GM18951 (cell line): ENCODE measurements around the gene PNPLA7.

Experiments used
- POLR2A ChIP-seq: IDR thresholded peaks from 4 replicates; pipeline ENCODE4 v1.6.1; 2011; ENCODE audit warnings: mild to moderate bottlenecking; ENCODE audit not compliant: insufficient read length, insufficient read depth; ENCODE audit errors: extremely low read depth
- in situ Hi-C: fragments of 300-500 bp; cut with MboI; formaldehyde crosslinking; loops from one replicate; pipeline ENCODE4 v1.12.0; 2022; ENCODE audit warnings: low sequenced_read_pairs, mixed read lengths, inconsistent platforms; ENCODE audit not compliant: unreplicated experiment

The PNPLA7 gene

GRCh38 chr9:137461663-137462395, 88.4 kb downstream of the PNPLA7 start:
- peak; percentile 57 for TF ChIP-seq POLR2A
- in situ Hi-C loops = no loop called here

DNA sequence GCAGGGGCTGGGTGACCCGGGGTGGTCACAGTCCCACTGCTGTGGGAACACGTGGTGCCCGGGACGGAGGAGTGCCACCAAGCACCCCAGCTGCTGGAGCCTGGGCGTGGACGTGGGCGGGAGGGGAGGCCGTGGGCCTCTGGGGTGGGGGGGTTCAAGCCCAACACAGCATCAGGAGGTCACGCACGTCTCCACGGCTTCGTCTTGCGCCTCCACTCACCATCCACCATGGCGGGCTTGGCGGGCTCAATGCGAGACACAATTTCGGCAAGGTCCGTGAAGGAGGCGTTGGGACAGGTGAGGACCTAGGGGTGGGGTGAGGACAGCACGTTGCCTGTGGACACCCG, 88.9 kb downstream of the PNPLA7 start:
- TF ChIP-seq POLR2A = no peak
- in situ Hi-C loops = no loop called here

DNA sequence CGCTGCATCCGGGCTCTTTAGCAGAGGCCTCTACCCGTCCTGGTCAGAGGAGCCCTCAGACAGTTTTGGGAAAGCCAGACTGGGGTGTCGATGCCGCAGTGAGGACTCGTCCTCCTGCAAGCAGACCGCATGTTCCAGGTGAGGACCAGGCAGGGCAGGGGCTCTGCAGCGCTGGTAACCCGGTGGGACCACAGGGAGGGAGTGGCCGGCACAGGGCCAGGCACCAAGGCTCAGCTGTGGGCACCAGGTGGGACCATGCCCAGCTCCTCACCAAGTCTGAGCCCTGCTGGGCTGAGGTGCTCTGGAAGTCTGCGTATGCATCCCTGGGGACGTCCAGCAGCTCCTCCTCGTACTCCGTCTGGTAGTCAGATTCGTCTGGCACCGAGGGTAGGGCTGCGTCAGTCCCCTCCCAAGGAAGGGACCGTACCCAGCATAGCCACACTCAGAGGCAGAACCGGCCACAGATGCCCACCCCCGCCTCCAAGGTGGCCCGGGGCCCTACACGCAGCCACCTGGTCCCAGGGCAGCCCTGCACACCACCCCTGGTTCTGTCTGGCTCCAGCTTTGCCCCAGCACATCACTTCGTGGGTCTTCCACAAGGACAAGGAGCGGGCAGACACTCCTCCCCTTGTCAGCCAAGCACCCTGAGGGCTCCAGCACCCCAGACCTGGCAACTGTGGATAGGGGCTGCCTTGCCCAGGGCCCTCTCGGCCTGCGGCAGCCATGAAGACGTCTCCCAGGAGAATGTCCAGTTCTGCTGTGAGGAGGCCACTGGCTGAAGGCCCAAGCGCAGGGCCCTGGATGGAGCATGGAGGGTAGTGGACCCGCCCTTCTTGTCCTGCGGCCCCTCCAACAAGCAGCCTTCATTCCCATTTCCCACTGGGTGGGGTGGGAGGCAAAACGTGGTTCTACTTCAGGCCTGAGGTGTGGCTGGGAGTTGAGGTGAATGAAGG, 89.6 kb downstream of the PNPLA7 start:
- TF ChIP-seq POLR2A = no peak

GRCh38 chr9:137459601-137460362, 90.4 kb downstream of the PNPLA7 start:
- in situ Hi-C loops = no loop called here
- no peak for TF ChIP-seq POLR2A

More for the DNA sequence above, 89.6 kb downstream of the PNPLA7 start:
- in situ Hi-C loops = no loop called here

DNA sequence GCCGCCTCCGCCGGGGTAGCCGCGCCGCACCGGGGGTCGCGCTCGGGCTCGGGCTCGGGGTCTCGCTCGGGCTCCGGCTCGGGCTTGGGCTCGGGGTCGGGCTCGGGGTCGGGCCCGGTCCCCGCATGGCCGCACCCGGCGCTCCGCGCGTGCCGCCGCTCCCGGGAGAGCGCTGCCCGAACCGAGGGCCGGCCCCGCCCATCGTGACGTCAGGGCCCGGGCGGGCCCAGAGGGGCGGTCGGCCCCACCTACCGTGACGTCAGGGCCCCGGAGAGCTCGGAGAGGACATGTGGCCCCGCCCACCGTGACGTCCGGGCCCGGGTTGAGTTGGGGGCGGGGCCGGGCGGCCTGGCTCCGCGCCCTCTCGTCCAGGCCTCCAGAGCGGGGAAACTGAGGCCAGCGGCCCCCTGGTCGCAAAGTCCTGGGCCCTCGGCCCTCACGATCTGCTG, 91.0 kb downstream of the PNPLA7 start, which contains the start of gene NSMF:
NSMF (minus strand) TSS at position 183 of the 449 bp plus-strand sequence. CDS start 232 bp downstream, outside the sequence.
- TF ChIP-seq POLR2A = peak; percentile 83
- in situ Hi-C loops = no loop called here

GRCh38 chr9:137458194-137459151, 91.7 kb downstream of the PNPLA7 start:
- TF ChIP-seq POLR2A = no peak
- in situ Hi-C loops = no loop called here

DNA sequence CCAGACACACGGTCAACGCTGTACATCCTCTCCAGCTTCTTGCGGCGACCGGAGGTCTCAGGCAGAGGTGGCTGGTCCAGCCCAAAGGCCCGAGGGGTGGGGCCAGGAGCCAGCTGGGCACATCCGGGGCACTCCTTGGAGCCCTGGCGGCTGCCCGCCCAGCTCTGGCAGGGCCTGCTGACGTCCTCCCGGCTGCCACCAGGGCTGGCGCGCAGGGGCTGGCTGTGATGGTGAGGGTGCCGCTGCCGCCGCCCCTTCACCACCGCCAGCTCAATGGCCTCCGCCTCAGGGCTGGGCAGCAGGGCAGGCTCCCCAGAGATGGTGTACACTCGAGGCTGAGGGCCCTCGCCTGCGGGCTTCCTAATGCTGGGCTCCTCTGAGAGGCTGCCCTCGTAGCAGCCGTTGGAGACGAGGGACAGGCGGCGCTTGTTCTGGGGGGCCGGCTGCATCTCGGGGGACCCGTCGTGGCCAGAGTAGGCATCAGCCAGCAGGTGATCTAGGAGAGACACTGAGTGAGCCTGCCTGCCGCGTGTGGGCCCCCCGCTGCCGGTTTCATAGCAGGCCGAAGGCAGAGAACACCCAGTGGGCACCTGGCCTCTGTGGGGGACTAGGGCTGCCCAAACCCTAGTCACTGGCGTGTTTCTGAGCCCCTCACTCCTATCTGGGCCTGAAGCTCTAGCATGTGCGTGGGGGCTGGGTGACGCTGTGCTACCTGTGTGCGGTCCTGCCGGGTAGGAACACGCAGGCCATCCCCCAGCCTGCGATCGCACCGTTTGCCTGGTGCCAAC, 92.6 kb downstream of the PNPLA7 start:
- TF ChIP-seq POLR2A = no peak
- in situ Hi-C loops = no loop called here

DNA sequence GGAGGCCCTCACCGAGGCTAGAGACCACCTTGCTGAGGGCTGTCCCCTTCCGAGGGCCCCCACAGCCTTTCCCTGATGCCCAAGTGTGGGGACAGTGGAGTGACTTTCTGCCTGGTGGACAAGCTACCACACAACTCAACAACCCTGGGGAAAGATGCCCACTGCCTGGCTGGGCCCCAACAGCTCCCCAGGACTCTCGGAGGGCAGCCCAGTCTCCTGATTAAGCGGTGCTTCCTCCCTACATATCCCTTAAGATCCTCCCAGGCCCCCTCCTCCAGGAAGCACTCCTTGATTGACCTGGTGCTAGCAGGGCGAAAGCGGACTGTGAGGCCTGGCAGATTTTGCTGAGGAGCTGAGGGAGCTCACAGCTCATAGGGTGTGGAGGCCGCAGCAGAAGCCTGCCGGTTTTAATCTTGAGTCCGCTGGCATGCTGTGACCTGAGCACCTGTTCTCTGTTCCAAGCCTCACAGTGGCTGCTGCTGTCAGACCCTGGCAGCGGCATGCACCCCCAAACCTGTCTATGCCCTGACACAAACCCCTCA, 93.3 kb downstream of the PNPLA7 start:
- TF ChIP-seq POLR2A = no peak
- in situ Hi-C loops = no loop called here

DNA sequence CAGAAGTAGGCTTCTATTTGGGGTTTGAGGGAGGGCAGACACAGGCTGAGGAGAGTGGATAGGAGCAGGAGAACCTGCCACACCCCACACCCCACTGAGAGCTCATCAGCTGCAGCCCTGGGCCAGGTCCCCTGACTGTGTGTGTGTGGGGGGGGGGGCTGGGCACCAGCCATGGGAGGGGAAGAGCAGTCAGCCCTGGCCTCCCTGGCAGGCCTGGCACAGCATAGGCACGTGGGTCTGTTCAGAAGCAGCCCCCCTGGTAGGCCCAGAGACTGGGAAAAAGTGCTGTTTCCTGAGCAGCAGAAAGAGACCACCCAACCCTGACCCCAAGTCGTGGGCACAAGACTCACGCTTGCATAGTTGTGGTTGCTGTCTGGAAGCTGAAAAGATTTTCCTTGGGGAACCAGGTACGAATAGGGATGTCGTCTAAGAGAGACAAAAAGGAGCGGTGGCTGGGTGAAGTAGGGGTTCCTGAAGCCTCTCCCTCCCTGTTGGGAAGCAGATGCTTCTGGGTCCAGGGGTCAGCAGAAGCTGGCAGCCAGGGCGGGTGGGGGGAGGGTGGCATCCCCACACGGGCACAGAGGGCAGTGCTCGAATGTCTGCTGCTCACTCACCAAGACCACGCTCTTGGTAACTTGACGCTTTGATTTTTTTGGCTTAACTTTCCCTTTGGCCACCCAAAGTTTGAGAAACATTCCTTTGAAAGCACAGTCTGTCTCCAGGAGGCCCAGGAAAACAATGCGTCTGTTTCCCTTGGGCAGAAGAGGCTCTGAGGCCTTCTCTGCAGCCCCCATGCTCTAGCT, 93.9 kb downstream of the PNPLA7 start:
- no peak for TF ChIP-seq POLR2A
- in situ Hi-C loops = no loop called here

DNA sequence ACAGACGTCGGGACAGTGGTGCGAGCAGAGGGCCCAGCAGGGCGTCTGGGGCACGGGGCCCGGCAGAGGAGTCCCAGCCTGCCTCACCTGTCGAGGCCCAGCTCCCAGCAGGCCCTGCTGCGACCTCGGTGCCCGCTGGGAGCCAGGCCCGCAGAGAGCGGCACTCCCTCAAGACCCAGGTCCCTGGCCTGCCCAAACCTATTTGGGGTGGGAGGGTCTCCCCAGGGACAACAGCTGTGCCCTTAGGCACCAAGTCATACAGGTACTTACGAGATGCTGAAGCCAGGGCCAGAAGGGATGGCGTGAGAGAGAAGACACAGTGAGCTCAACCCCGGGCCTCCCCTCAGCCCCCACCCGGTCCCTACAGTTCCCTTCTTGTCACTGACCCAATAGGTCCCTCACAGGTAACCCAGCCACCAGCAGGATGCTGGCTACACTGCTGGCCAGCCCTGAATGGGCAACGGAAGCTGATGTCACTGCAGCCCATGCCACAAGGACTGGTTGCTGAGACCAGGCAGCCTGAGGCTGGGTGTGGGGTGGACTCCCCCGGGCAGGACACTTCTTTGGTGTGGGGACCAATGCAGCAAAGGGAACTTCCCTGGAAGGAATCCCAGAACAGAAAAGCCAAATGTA, 94.7 kb downstream of the PNPLA7 start:
- TF ChIP-seq POLR2A = no peak
- in situ Hi-C loops = no loop called here
